ENCODE measurements around the gene NR2F1. TPM values are rescaled to one million over a fixed set of nuclear protein-coding genes. Genes with fewer than 3 reads are reported as not detected.
A peak's percentile ranks its signal among the peaks of the same experiment; 100 is the strongest.

Gene NR2F1
- total RNA-seq, 1 experiment from 2014 or later = 18.2 TPM

GRCh38 chr5:93603078-93603792 lies 20.2 kb downstream of the NR2F1 start:
- Histone ChIP-seq H3K4me3 (no peak overlapping the region), H3K27me3 (no peaks in the 10 kb centered on the region), H3K36me3 (no peaks in the 10 kb centered on the region), H3K9me3 (replicated peaks) (no peaks in the 10 kb centered on the region), H3K4me1 (no peaks in the 10 kb centered on the region), H3K27ac (no peak overlapping the region)
- DNase-seq = no peak

- no peak overlapping the region for H3K4me3 ChIP-seq
- no peaks in the 10 kb centered on the region for H3K27me3 ChIP-seq
- H3K9me3 ChIP-seq (replicated peaks) = no peaks in the 10 kb centered on the region
- no peak overlapping the region for H3K27ac ChIP-seq
- DNase-seq = no peak
- no peaks in the 10 kb centered on the region for H3K4me1 ChIP-seq
- H3K36me3 ChIP-seq = no peaks in the 10 kb centered on the region
Observed at GRCh38 chr5:93603793-93604643, 21.0 kb downstream of the NR2F1 start.

- Histone ChIP-seq H3K4me3 (no peak overlapping the region), H3K27me3 (no peaks in the 10 kb centered on the region), H3K4me1 (no peaks in the 10 kb centered on the region), H3K9me3 (replicated peaks) (no peaks in the 10 kb centered on the region), H3K27ac (no peak overlapping the region), H3K36me3 (no peaks in the 10 kb centered on the region)
- DNase-seq = no peak
Observed at GRCh38 chr5:93604644-93605515, 21.9 kb downstream of the NR2F1 start.

- no peaks in the 10 kb centered on the region for H3K4me1 ChIP-seq
- no peaks in the 10 kb centered on the region for H3K27me3 ChIP-seq
- H3K4me3 ChIP-seq = no peak overlapping the region
- no peak overlapping the region for H3K27ac ChIP-seq
- no peaks in the 10 kb centered on the region for H3K36me3 ChIP-seq
- H3K9me3 ChIP-seq (replicated peaks) = no peaks in the 10 kb centered on the region
- DNase-seq = no peak
Observed at GRCh38 chr5:93606382-93606752, 23.3 kb downstream of the NR2F1 start.

GRCh38 chr5:93607367-93608258 lies 24.6 kb downstream of the NR2F1 start:
- Histone ChIP-seq H3K4me3 (no peak overlapping the region), H3K27ac (no peak overlapping the region), H3K9me3 (replicated peaks) (no peaks in the 10 kb centered on the region), H3K36me3 (no peaks in the 10 kb centered on the region), H3K4me1 (no peaks in the 10 kb centered on the region), H3K27me3 (no peaks in the 10 kb centered on the region)
- peak in 1 of 2 experiments; percentile 22 for DNase-seq

- no peak overlapping the region for H3K4me3 ChIP-seq
- DNase-seq = no peak
- H3K27me3 ChIP-seq = no peaks in the 10 kb centered on the region
- H3K36me3 ChIP-seq = no peaks in the 10 kb centered on the region
- no peaks in the 10 kb centered on the region for H3K4me1 ChIP-seq
- no peaks in the 10 kb centered on the region for H3K9me3 ChIP-seq (replicated peaks)
- H3K27ac ChIP-seq = no peak overlapping the region
Observed at GRCh38 chr5:93608855-93609254, 25.8 kb downstream of the NR2F1 start.

GRCh38 chr5:93609762-93610161 lies 26.7 kb downstream of the NR2F1 start:
- Histone ChIP-seq H3K4me1 (no peaks in the 10 kb centered on the region), H3K27ac (no peak overlapping the region), H3K9me3 (replicated peaks) (no peaks in the 10 kb centered on the region), H3K4me3 (no peak overlapping the region), H3K36me3 (no peaks in the 10 kb centered on the region), H3K27me3 (no peaks in the 10 kb centered on the region)
- no peak for DNase-seq

GRCh38 chr5:93610581-93611272 lies 27.7 kb downstream of the NR2F1 start:
- H3K4me3 ChIP-seq = no peak overlapping the region
- no peaks in the 10 kb centered on the region for H3K36me3 ChIP-seq
- H3K9me3 ChIP-seq (replicated peaks) = no peaks in the 10 kb centered on the region
- DNase-seq = no peak
- H3K4me1 ChIP-seq = no peaks in the 10 kb centered on the region
- no peak overlapping the region for H3K27ac ChIP-seq
- H3K27me3 ChIP-seq = no peaks in the 10 kb centered on the region

- no peaks in the 10 kb centered on the region for H3K9me3 ChIP-seq (replicated peaks)
- no peaks in the 10 kb centered on the region for H3K4me1 ChIP-seq
- DNase-seq = no peak
- H3K27ac ChIP-seq = no peak overlapping the region
- H3K36me3 ChIP-seq = no peaks in the 10 kb centered on the region
- no peaks in the 10 kb centered on the region for H3K27me3 ChIP-seq
- H3K4me3 ChIP-seq = peak overlapping the region; percentile 49
Observed at GRCh38 chr5:93611273-93611975, 28.4 kb downstream of the NR2F1 start.

- peak overlapping the region; percentile 49 for H3K4me3 ChIP-seq
- peak; percentile 40 to 54 for DNase-seq
Observed at GRCh38 chr5:93611976-93612854, 29.2 kb downstream of the NR2F1 start.

GRCh38 chr5:93612855-93613243 lies 29.8 kb downstream of the NR2F1 start:
- Histone ChIP-seq H3K4me1 (no peaks in the 10 kb centered on the region), H3K9me3 (replicated peaks) (no peaks in the 10 kb centered on the region), H3K4me3 (no peak overlapping the region), H3K27ac (no peak overlapping the region), H3K27me3 (no peaks in the 10 kb centered on the region), H3K36me3 (no peaks in the 10 kb centered on the region)
- no peak for DNase-seq

More at GRCh38 chr5:93611976-93612854, 29.2 kb downstream of the NR2F1 start:
- Histone ChIP-seq H3K9me3 (replicated peaks) (no peaks in the 10 kb centered on the region), H3K36me3 (no peaks in the 10 kb centered on the region), H3K27ac (no peak overlapping the region), H3K27me3 (no peaks in the 10 kb centered on the region), H3K4me1 (no peaks in the 10 kb centered on the region)

GRCh38 chr5:93616538-93617174 lies 33.6 kb downstream of the NR2F1 start:
- no peaks in the 10 kb centered on the region for H3K9me3 ChIP-seq (replicated peaks)
- H3K36me3 ChIP-seq = no peaks in the 10 kb centered on the region
- H3K27ac ChIP-seq = no peak overlapping the region

More at GRCh38 chr5:93616538-93617174, 33.6 kb downstream of the NR2F1 start:
- no peak overlapping the region for H3K4me3 ChIP-seq
- no peaks in the 10 kb centered on the region for H3K4me1 ChIP-seq
- DNase-seq = no peak
- no peaks in the 10 kb centered on the region for H3K27me3 ChIP-seq
